Measurements from ENCODE around the gene MAP2K3. TPM values are rescaled to one million over a fixed set of nuclear protein-coding genes. Genes with fewer than 3 reads are reported as not detected.

Gene MAP2K3
- total RNA-seq, 2 donors from 2014 or later = 74.2 to 75.8 TPM

- no peak for ATAC-seq
- intact Hi-C loops (cut with DNase I, micrococcal nuclease) = no loop called here
- DNase-seq = no peak
Observed at GRCh38 chr17:21354796-21355385, 70.4 kb downstream of the MAP2K3 start.

DNA sequence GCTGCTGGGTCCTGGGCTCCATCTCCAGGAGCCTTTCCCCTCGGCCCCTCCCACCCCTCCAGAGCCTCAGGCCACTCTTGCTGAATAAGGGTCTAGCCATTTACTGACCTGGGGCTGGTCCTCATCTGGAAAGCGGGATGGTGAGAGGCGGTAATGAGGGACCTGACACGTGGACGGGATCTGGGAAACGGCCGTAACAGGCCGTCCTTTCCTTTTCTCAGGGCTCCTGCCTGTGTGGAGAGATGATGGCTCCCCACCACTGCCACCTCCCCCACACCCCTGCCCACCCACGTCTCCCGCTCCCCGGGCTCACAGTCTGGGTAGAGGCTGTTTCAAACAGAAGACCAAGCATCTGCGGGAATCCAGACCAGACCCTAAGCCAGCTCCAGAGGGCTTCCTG lies 71.1 kb downstream of the MAP2K3 start:
- DNase-seq (no peak), ATAC-seq (no peak)
- intact Hi-C loops (cut with DNase I, micrococcal nuclease) = no loop called here

DNA sequence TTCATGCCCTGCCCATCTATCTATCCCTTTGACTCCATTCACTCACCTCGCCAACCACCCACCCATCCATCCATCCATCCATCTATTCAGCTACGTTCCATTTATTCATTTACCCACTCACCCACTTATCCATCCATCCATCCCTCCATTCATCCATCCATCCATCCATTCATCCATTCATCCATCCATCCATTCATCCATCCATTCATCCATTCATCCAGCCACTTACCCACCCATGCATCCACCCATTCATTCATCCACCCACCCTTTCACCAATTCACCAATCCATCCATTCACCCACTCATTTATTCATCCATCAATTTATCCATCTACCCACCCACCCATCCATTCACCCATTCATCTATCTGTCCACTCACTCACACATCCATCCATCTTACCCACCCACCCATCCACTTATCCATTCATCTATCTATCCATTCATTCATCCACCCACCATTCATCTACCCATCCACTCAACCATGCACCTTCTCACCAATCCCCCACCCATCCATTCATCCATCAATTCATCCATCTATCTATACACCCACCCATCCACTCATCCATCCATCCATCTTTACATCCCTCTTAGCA lies 72.1 kb downstream of the MAP2K3 start:
- DNase-seq (no peak), ATAC-seq (no peak)
- intact Hi-C loops (cut with DNase I, micrococcal nuclease) = no loop called here

DNA sequence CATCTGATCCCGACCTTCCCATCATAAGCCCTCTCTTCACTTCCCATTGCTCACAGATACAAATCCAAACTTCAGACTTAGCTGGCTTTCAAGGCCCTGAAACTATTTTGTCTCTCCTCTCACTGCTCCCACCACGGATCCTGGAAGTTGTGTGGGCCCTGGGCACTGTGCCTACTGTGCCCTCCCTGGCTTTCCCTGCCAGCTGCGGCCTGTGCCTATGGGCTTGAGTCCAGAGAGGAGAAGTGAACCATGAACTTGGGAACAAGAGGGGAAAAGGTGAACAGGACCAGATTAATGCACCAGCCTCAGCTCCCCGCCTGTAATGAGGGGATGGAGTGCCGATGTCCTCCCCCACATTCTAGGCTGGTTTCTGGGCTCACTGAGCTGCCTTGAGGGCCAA lies 72.8 kb downstream of the MAP2K3 start:
- ATAC-seq (no peak), DNase-seq (no peak)
- intact Hi-C loops (cut with DNase I, micrococcal nuclease) = no loop called here

DNA sequence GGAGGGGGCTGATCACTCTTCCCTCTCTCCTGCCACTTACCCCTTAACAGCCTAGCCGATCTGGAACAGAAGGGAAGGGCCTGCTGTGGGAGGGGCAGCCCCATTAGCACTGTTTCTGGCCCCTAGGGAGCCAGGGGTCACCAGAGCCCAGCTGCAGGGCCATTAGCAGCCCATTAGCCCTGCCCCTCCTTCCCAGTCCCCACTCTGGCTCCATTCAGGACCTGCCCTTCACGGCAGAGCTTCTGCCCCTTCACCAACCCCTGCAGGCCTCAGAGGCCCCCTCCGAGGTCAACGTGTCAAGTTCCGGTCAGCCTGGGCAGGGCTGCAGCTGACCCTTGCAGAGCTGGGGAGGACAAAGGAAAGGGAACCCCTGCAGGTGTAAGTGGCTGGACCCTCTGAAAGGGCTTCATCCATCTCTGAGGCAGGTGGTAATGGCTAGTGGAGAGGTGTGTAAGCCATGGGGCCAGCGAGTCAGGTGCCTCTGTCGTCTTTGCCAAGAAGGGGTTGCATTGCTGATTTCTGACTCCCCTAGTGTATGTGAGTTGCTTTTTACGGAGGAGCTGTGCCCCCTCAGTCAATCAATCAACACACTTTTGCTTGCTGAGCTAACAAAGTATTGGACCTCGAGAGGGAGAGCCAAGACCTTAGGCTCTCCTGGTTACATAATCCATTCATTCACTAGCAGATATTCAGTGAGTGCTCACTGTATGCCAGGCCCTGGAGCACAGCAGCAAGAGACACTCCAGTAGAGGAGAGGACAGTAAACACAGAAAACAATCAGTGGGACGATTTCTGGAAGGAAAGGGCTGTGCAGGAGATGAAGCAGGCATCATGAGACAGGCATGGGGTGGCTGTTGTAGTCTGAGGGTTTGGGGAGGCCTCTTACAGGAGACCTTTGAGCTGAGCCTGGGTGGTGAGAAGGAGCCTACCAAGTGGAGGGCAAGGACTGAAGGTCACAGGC lies 73.5 kb downstream of the MAP2K3 start:
- ATAC-seq (no peak), DNase-seq (no peak)
- intact Hi-C loops (cut with DNase I, micrococcal nuclease) = no loop called here

GRCh38 chr17:21358682-21359482 lies 74.4 kb downstream of the MAP2K3 start:
- ATAC-seq (peak; percentile 93), DNase-seq (no peak)
- intact Hi-C loops (cut with DNase I, micrococcal nuclease) = no loop called here

DNA sequence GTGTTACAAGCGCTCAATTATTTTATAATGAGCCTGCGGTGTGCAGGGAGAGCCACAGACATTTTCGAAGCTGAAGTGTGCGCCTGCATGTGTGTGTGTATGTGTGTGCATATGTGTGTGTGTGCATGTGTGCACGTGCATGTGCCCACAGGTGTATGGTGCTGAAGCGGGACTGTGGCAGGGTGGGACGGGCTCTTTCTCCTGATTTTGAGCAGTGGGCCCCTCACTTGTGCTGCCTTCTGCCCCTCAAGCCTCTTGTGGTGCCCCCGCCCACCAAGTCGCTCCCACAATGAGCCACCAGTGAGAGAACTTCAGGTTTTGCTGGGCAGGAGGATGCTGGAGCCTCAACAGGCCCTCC lies 75.0 kb downstream of the MAP2K3 start:
- intact Hi-C loops (cut with DNase I, micrococcal nuclease) = no loop called here
- DNase-seq (no peak), ATAC-seq (no peak)

DNA sequence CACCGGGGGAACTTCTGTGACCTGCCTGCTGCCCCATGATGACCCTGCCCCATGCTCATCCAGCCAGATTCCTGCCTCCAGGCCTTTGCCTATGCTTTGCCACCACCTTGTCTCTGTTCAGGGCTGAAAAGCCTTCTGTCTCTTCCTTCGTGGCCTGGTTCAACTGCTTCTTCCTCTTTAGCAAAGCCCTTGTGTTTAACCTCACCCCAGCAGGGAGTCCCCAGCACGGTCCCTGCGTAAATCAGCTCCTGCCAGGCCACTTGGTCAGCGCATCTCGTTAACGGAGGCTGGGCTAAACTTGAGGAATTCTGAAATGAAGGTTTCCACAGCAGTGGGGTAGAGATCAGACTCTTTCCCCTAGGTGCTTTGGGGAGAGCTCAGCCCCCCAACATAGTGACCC lies 75.5 kb downstream of the MAP2K3 start:
- intact Hi-C loops (cut with DNase I, micrococcal nuclease) = no loop called here
- DNase-seq = no peak
- no peak for ATAC-seq

DNA sequence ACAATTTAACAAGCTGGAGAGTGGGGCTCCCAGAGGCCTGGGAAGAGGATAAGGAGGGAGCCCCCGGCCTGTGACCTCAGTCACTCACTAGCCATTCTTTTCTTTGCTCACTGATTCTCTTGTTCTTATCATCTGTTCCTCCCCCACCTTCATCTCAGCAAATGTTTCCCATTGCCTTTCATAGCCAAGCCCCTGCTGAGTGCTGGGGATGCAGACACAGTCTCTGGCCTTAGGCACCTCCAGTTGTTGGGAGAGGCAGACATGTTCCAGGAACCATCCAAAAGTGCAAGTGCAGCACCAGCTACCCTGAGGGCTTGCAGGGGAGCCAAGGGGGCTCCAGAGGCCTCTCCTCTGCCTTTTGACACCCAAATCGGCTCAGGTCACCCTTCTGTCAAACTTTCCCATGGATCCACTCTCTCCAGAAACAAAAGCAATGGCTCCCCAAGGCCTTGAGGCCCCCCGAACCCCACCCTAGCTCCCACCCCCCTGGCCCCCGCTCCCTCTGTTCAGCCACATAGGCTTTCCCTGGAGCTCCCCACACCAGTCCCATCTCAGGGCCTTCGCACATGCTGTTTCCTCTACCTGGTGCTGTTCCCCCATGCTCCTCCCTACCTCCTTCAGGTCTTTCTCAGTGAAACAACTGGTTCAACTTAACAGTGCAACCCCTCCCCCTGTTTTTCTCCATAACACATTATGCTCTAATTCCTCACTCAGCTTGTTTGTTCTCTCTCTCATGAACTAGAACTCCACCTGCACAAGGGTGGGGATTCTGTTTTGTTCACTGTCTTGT lies 76.7 kb downstream of the MAP2K3 start:
- ATAC-seq (no peak), DNase-seq (no peak)
- intact Hi-C loops (cut with DNase I, micrococcal nuclease) = no loop called here

DNA sequence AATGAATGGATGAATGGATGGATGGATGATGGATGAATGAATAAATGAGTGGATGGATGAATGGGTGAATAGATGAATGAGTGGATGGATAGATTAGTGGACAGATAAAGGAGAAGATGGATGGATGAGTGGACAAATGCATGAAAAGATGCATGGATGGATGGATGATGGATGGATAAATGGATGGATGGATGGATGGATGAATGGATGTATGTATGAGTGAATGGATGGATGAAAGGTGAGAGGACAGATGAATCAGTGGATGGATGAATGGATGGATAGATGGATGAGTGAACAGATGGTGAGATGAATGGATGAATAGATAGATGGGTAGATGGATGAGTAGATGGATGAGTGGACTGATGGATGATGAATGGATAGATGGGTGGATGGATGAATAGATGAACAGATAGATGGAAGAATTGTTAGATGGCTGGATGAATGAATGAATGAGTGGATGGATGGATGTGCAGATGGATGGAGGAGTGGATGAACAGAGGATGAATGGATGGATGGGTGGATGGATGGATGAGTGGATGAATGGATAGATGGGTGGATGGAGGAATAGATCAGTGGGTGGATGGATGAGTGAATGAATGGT lies 77.9 kb downstream of the MAP2K3 start:
- intact Hi-C loops (cut with DNase I, micrococcal nuclease) = no loop called here
- DNase-seq (no peak), ATAC-seq (no peak)

- intact Hi-C loops (cut with DNase I, micrococcal nuclease) = no loop called here
- ATAC-seq = no peak
- DNase-seq = no peak
Observed at GRCh38 chr17:21363776-21364642, 79.5 kb downstream of the MAP2K3 start.

Other genes with a start within 250 kb of the MAP2K3 start
- gene USP22, start 241.7 kb upstream of the MAP2K3 start, total RNA-seq = 100 to 1,000 TPM; 145 to 155 TPM
- gene DHRS7B, start 157.7 kb upstream of the MAP2K3 start, total RNA-seq = 10 to 100 TPM; 32.1 to 33.5 TPM
- gene TMEM11, start 70.5 kb upstream of the MAP2K3 start, total RNA-seq = 10 to 100 TPM; 28.5 to 30.7 TPM
- gene NATD1, start 31.3 kb upstream of the MAP2K3 start, total RNA-seq = 1 to 10 TPM; 3.1 to 5.6 TPM
- gene KCNJ12, start 91.6 kb downstream of the MAP2K3 start, total RNA-seq = 1 to 10 TPM in 1 of 2 donors, under 1 TPM in 1; 0.84 to 2.5 TPM

All from left colon (tissue), 2 donors.